ENCODE measurements around the gene CEACAM3.

CEACAM3 gene

GRCh38 chr19:41792513-41793413 is 3.6 kb upstream of the CEACAM3 start:
- peak; percentile 41 for DNase-seq (ENCODE audit: low read depth)

- DNase-seq (ENCODE audit: low read depth) = no peak
These were observed 3.0 kb upstream of the CEACAM3 start for GRCh38 chr19:41793414-41793727.

GRCh38 chr19:41795031-41795461 is 1.3 kb upstream of the CEACAM3 start:
- DNase-seq (ENCODE audit: low read depth) = peak; percentile 26

GRCh38 chr19:41796901-41797300 is 514 bp downstream of the CEACAM3 start:
- DNase-seq (ENCODE audit: low read depth) = no peak

- no peak for DNase-seq (ENCODE audit: low read depth)
These were observed 3.1 kb downstream of the CEACAM3 start for GRCh38 chr19:41799444-41800000.

GRCh38 chr19:41801031-41801430 is 4.6 kb downstream of the CEACAM3 start:
- DNase-seq (ENCODE audit: low read depth) = no peak

- DNase-seq (ENCODE audit: low read depth) = no peak
These were observed 5.4 kb downstream of the CEACAM3 start for GRCh38 chr19:41801792-41802211.

- no peak for DNase-seq (ENCODE audit: low read depth)
These were observed 6.4 kb downstream of the CEACAM3 start for GRCh38 chr19:41802770-41803169.

- DNase-seq (ENCODE audit: low read depth) = no peak
These were observed 7.9 kb downstream of the CEACAM3 start for GRCh38 chr19:41804336-41804735.

GRCh38 chr19:41807176-41807575 is 10.8 kb downstream of the CEACAM3 start:
- DNase-seq (ENCODE audit: low read depth) = no peak

GRCh38 chr19:41808663-41809566 is 12.5 kb downstream of the CEACAM3 start:
- DNase-seq (ENCODE audit: low read depth) = no peak

- DNase-seq (ENCODE audit: low read depth) = no peak
These were observed 13.9 kb downstream of the CEACAM3 start for GRCh38 chr19:41810301-41810700.

- no peak for DNase-seq (ENCODE audit: low read depth)
These were observed 14.6 kb downstream of the CEACAM3 start for GRCh38 chr19:41811036-41811435.

GRCh38 chr19:41811981-41812380 is 15.6 kb downstream of the CEACAM3 start:
- no peak for DNase-seq (ENCODE audit: low read depth)

- no peak for DNase-seq (ENCODE audit: low read depth)
These were observed 17.5 kb downstream of the CEACAM3 start for GRCh38 chr19:41813911-41814310.

GRCh38 chr19:41815301-41815700 is 18.9 kb downstream of the CEACAM3 start:
- DNase-seq (ENCODE audit: low read depth) = no peak

GRCh38 chr19:41816761-41817160 is 20.4 kb downstream of the CEACAM3 start:
- no peak for DNase-seq (ENCODE audit: low read depth)

GRCh38 chr19:41821003-41821735 is 24.8 kb downstream of the CEACAM3 start:
- DNase-seq (ENCODE audit: low read depth) = no peak

- no peak for DNase-seq (ENCODE audit: low read depth)
These were observed 41.8 kb downstream of the CEACAM3 start for GRCh38 chr19:41837981-41838708.

- no peak for DNase-seq (ENCODE audit: low read depth)
These were observed 42.8 kb downstream of the CEACAM3 start for GRCh38 chr19:41839211-41839610.

GRCh38 chr19:41843371-41843770 is 47.0 kb downstream of the CEACAM3 start:
- no peak for DNase-seq (ENCODE audit: low read depth)

All from CMK (cell line).